ENCODE data around the gene ATRX. TPM values are rescaled to one million over a fixed set of nuclear protein-coding genes. Genes with fewer than 3 reads are reported as not detected.

ATRX gene
- total RNA-seq, 1 experiment from 2014 or later = 61.3 TPM

DNA sequence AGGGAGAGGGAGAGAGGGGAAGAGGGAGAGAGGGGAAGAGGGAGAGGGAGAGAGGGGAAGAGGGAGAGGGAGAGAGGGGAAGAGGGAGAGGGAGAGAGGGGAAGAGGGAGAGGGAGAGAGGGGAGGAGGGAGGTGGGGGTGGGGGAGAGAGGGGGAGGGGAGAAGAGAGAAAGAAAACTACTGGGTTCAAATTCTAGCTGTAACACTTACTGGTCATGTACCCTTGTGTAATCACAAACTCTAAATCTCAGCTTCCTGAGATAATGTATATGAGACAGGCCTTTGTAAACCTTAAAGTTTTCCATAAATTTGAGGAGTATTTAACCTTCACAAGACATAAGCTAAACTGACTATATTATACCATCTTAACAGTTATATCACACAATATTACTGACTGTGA, 229.7 kb downstream of the ATRX start:
- Histone ChIP-seq H3K4me1 (ENCODE audit: control insufficient read depth in 1 of 2, insufficient read depth in 2 of 2, low read length in 2 of 2) (no peaks in the 10 kb centered on the region), H3K4me2 (ENCODE audit: low read length) (no peak overlapping the region), H3K4me3 (replicated peaks in 1 of 2; ENCODE audit: low read depth in 1 of 2, low read length in 2 of 2) (no peak overlapping the region), H3K79me2 (ENCODE audit: insufficient read depth, low read length) (no peaks in the 10 kb centered on the region), H4K20me1 (ENCODE audit: insufficient read depth) (no peaks in the 10 kb centered on the region), H3K36me3 (ENCODE audit: control insufficient read depth in 1 of 2, insufficient read depth in 2 of 2, low read length in 2 of 2) (no peaks in the 10 kb centered on the region), H3K27ac (ENCODE audit: low read depth, low read length) (no peak overlapping the region), H3K27me3 (ENCODE audit: insufficient read depth, low read length) (no peaks in the 10 kb centered on the region), H3K9me2 (ENCODE audit: insufficient read depth) (no peaks in the 10 kb centered on the region), H2AFZ (ENCODE audit: low read depth, low read length, poor library complexity, severe bottlenecking) (no peak overlapping the region), H3K9ac (ENCODE audit: low read length) (no peak overlapping the region), H3K9me3 (ENCODE audit: control insufficient read depth in 1 of 2, insufficient read depth in 1 of 2, low read depth in 1 of 2, low read length in 2 of 2) (no peaks in the 10 kb centered on the region)
- CTCF ChIA-PET = no interaction called here
- POLR2A ChIA-PET = no interaction called here
- ATAC-seq (no peak), DNase-seq (ENCODE audit: low read depth, low spot score) (no peak)
- intact Hi-C loops (cut with micrococcal nuclease) = no loop called here
- no peak for TF ChIP-seq CBX3 (IDR thresholded peaks at IDR 0.05; ENCODE audit: low read depth)
- no peak for TF ChIP-seq POLR2A (IDR thresholded peaks at IDR 0.05; ENCODE audit: borderline replicate concordance, extremely low read depth, insufficient read depth, insufficient read length)
- TF ChIP-seq RAD21 (IDR thresholded peaks at IDR 0.05; ENCODE audit: low read depth) = no peak
- TF ChIP-seq ZBTB33 (IDR thresholded peaks at IDR 0.05; ENCODE audit: extremely low read depth, insufficient replicate concordance, low read length) = no peak
- TF ChIP-seq FOSL1 (IDR thresholded peaks at IDR 0.05; ENCODE audit: low read depth) = no peak
- TF ChIP-seq JUND (IDR thresholded peaks at IDR 0.05) = no peak
- TF ChIP-seq POLR2AphosphoS5 (IDR thresholded peaks at IDR 0.05; ENCODE audit: low read depth, low read length) = no peak
- TF ChIP-seq, protein P1, sequence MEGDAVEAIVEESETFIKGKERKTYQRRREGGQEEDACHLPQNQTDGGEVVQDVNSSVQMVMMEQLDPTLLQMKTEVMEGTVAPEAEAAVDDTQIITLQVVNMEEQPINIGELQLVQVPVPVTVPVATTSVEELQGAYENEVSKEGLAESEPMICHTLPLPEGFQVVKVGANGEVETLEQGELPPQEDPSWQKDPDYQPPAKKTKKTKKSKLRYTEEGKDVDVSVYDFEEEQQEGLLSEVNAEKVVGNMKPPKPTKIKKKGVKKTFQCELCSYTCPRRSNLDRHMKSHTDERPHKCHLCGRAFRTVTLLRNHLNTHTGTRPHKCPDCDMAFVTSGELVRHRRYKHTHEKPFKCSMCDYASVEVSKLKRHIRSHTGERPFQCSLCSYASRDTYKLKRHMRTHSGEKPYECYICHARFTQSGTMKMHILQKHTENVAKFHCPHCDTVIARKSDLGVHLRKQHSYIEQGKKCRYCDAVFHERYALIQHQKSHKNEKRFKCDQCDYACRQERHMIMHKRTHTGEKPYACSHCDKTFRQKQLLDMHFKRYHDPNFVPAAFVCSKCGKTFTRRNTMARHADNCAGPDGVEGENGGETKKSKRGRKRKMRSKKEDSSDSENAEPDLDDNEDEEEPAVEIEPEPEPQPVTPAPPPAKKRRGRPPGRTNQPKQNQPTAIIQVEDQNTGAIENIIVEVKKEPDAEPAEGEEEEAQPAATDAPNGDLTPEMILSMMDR (IDR thresholded peaks at IDR 0.05 in 2 of 3, conservative IDR thresholded peaks at IDR 0.05 in 1 of 3; ENCODE audit: borderline replicate concordance in 1 of 3, insufficient read depth in 1 of 3, low read depth in 2 of 3, low read length in 2 of 3) = no peak
- TF ChIP-seq ELF1 (IDR thresholded peaks at IDR 0.05; ENCODE audit: borderline replicate concordance, low read depth) = no peak
- no peak for TF ChIP-seq TCF7L2 (IDR thresholded peaks at IDR 0.05; ENCODE audit: borderline replicate concordance, extremely low read depth, insufficient read depth, insufficient read length)
- no peak for TF ChIP-seq EZH2 (IDR thresholded peaks at IDR 0.05)
- TF ChIP-seq SIN3A (IDR thresholded peaks at IDR 0.05; ENCODE audit: low read depth) = no peak
- TF ChIP-seq YY1 (IDR thresholded peaks at IDR 0.05; ENCODE audit: extremely low read depth, insufficient replicate concordance, low read depth, low read length) = no peak
- no peak for TF ChIP-seq ZNF274 (IDR thresholded peaks at IDR 0.05; ENCODE audit: low read depth, low read length)
- BruUV-seq (replicated peaks) = no TSS peak
- RAD21 ChIA-PET (ENCODE audit: low non-redundant PET in 1 of 2, low total read pairs in 2 of 2, uncharacterized antibody in 2 of 2, unreplicated experiment in 2 of 2) = no interaction called here
